HEK293T (cell line): ENCODE results near the gene ANKEF1.
"Not testable (repeated sequence)": the region's sequence is repeated elsewhere in the genome, so short reads cannot be mapped to it uniquely, and the experiment has no call there.

ENCODE experiments used
- BHLHE40 ChIP-seq: fragments of 450-650 bp; IDR thresholded peaks from 2 replicates; pipeline ENCODE4 v1.6.1; 2016; ENCODE audit warnings: mild to moderate bottlenecking, moderate library complexity, borderline replicate concordance
- ELF4 ChIP-seq: fragments of 450-650 bp; IDR thresholded peaks from 2 replicates; pipeline ENCODE4 v1.6.1; 2017; ENCODE audit warnings: antibody characterized with exemption
- FOXA1 ChIP-seq: fragments of 450-650 bp; IDR thresholded peaks from 2 replicates; pipeline ENCODE4 v1.6.1; 2016; ENCODE audit warnings: mild to moderate bottlenecking
- FOXK2 ChIP-seq: fragments of 450-650 bp; IDR thresholded peaks from 2 replicates; pipeline ENCODE4 v1.6.1; 2016; ENCODE audit warnings: mild to moderate bottlenecking
- FOXM1 ChIP-seq: fragments of 450-650 bp; IDR thresholded peaks from 2 replicates; pipeline ENCODE4 v1.6.1; 2017; ENCODE audit warnings: mild to moderate bottlenecking, borderline replicate concordance
- HDGF ChIP-seq: fragments of 450-650 bp; IDR thresholded peaks from 2 replicates; pipeline ENCODE4 v1.6.1; 2017; ENCODE audit warnings: antibody characterized with exemption, borderline replicate concordance
- SP1 ChIP-seq: fragments of 450-650 bp; IDR thresholded peaks from 2 replicates; pipeline ENCODE4 v1.6.1; 2017
- SUZ12 ChIP-seq: fragments of 450-650 bp; IDR thresholded peaks from 2 replicates; pipeline ENCODE4 v1.6.1; 2016; ENCODE audit warnings: mild to moderate bottlenecking
- TARDBP ChIP-seq: fragments of 450-650 bp; IDR thresholded peaks from 2 replicates; pipeline ENCODE4 v1.6.1; 2016
- ZNF384 ChIP-seq: fragments of 450-650 bp; IDR thresholded peaks from 2 replicates; pipeline ENCODE4 v1.6.1; 2016

DNA sequence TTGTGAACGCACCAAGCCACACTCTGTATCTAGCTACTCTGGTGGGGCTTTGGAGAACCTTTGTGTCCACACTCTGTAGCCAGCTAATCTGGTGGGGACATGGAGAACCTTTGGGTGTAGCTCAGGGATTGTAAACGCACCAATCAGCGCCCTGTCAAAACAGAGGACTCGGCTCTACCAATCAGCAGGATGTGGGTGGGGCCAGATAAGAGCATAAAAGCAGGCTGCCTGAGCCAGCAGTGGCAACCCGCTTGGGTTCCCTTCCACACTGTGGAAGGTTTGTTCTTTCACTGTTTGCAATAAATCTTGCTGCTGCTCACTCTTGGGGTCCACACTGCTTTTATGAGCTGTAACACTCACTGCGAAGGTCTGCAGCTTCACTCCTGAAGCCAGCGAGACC, 2.5 kb upstream of the ANKEF1 start:
- TF ChIP-seq ZNF384, HDGF, ELF4, SUZ12, FOXM1, SP1, FOXA1, FOXK2, BHLHE40, TARDBP: not testable (repeated sequence)
